ENCODE results near the gene MLKL.

Gene MLKL

GRCh38 chr16:74666010-74666421, 34.6 kb downstream of the MLKL start:
- Histone ChIP-seq H3K27ac (peak overlapping the region; percentile 72), H3K4me1 (ENCODE audit: control insufficient read depth in 1 of 2, insufficient read depth in 1 of 2, low read depth in 1 of 2, low read length in 1 of 2) (peaks cover 14 to 15% of the 10 kb centered on the region in 2 experiments), H3K9me3 (no peaks in the 10 kb centered on the region), H3K36me3 (peaks cover 26% of the 10 kb centered on the region), H3K4me3 (ENCODE audit: low read depth in 1 of 2, low read length in 1 of 2) (peak overlapping the region; percentile 64 to 89), H3K27me3 (no peaks in the 10 kb centered on the region)
- TF ChIP-seq CTCF (IDR thresholded peaks at IDR 0.05) = no peak

DNA sequence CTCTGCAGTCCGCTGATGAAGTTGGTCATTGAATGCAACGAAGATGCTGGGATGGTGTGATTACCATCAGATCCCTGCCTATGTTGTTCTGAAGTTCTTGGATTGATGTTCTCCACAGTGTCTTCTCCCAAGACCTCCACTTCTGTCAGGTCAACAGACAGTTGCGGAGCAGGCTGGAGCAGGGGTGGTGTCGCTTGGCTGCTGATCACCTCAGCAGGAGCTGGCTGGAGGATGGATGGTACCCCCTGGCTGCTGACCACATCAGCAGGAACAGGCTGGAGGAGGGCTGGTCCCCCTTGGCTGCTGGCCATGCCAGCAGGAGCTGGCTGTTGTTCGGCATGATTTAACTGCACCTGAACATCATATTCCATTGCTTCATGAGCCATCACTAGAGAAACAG, 39.6 kb downstream of the MLKL start:
- TF ChIP-seq CTCF (IDR thresholded peaks at IDR 0.05) = no peak
- H3K36me3 ChIP-seq = peaks cover 42% of the 10 kb centered on the region

DNA sequence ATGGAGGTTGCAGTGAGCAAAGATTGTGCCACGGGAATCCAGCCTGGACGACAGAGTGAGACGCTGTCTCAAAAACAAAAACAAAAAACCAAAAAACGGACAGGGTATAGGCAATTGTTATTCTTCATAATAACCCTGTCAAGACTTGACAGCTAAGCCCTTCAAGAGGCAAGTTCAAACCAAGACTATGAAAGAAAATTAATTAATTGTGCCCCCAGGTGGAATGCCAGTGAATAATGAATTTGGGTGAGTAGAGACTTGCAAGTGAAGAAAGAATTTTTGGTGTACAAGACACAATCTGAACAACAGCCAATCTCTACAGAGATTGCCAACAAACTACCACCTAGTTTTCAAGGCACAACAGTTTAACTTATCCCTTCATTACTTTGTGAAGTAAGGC, 40.3 kb downstream of the MLKL start:
- H3K27me3 ChIP-seq = no peaks in the 10 kb centered on the region
- H3K9me3 ChIP-seq = no peaks in the 10 kb centered on the region
- H3K4me1 ChIP-seq (ENCODE audit: control insufficient read depth in 1 of 2, insufficient read depth in 1 of 2, low read depth in 1 of 2, low read length in 1 of 2) = peaks cover 8 to 10% of the 10 kb centered on the region in 2 experiments
- no peak for TF ChIP-seq CTCF (IDR thresholded peaks at IDR 0.05)
- H3K4me3 ChIP-seq (ENCODE audit: low read depth in 1 of 2, low read length in 1 of 2) = no peak overlapping the region
- H3K36me3 ChIP-seq = peaks cover 48% of the 10 kb centered on the region
- no peak overlapping the region for H3K27ac ChIP-seq

More for the DNA sequence above, 39.6 kb downstream of the MLKL start:
- Histone ChIP-seq H3K4me3 (ENCODE audit: low read depth in 1 of 2, low read length in 1 of 2) (no peak overlapping the region), H3K27ac (no peak overlapping the region), H3K27me3 (no peaks in the 10 kb centered on the region), H3K9me3 (no peaks in the 10 kb centered on the region), H3K4me1 (ENCODE audit: control insufficient read depth in 1 of 2, insufficient read depth in 1 of 2, low read depth in 1 of 2, low read length in 1 of 2) (peaks cover 13 to 14% of the 10 kb centered on the region in 2 experiments)

DNA sequence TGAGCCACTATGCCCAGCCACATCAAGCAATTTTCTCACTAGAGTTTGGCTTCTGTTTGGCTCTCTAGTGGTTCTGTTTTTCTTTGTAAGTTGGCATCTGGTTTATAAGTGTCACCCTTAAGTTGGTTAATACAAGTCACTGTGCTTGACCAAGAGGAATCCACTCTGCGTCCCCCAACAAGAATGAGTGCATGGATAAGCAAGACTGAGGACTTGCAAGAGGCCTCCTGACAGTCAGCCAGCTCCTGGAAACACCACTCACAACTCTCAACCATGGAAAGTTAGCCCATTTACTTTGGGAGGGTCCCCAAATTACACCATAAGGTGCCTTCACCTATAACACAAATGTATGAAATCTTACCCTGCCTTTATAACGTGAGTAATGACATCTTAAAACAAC, 41.6 kb downstream of the MLKL start:
- Histone ChIP-seq H3K27me3 (no peaks in the 10 kb centered on the region), H3K9me3 (no peaks in the 10 kb centered on the region), H3K27ac (no peak overlapping the region), H3K4me1 (ENCODE audit: control insufficient read depth in 1 of 2, insufficient read depth in 1 of 2, low read depth in 1 of 2, low read length in 1 of 2) (peaks cover 8 to 10% of the 10 kb centered on the region in 2 experiments), H3K36me3 (peaks cover 44% of the 10 kb centered on the region), H3K4me3 (ENCODE audit: low read depth in 1 of 2, low read length in 1 of 2) (no peak overlapping the region)
- no peak for TF ChIP-seq CTCF (IDR thresholded peaks at IDR 0.05)

- Histone ChIP-seq H3K4me3 (ENCODE audit: low read depth in 1 of 2, low read length in 1 of 2) (no peak overlapping the region), H3K9me3 (no peaks in the 10 kb centered on the region), H3K27me3 (no peaks in the 10 kb centered on the region), H3K27ac (peak overlapping the region; percentile 63), H3K36me3 (peaks cover 34% of the 10 kb centered on the region), H3K4me1 (ENCODE audit: control insufficient read depth in 1 of 2, insufficient read depth in 1 of 2, low read depth in 1 of 2, low read length in 1 of 2) (peaks cover 8 to 10% of the 10 kb centered on the region in 2 experiments)
- TF ChIP-seq CTCF (IDR thresholded peaks at IDR 0.05) = no peak
Measured at GRCh38 chr16:74657870-74658642, 42.6 kb downstream of the MLKL start.
